ENCODE results near the gene GPD1L.

GPD1L gene

DNA sequence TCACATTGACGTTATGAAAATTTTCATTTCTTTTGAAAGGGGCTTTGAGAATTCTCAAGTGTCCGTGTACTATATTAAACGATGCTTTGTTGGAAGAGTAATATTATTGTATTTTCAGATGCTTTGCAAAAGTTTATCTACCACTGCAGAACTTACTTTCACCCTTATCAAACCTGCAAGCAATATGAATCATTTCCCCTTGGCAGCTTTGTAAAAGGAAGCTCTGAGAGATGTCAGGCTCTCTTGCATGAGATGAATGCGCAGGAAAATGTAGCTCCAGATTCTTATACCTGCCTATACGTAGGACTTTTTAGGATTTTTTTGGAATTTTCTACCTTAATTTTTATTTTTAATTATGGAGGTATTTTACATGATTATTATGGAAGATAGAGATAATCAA, 34.5 kb downstream of the GPD1L start:
- no peak for DNase-seq

DNA sequence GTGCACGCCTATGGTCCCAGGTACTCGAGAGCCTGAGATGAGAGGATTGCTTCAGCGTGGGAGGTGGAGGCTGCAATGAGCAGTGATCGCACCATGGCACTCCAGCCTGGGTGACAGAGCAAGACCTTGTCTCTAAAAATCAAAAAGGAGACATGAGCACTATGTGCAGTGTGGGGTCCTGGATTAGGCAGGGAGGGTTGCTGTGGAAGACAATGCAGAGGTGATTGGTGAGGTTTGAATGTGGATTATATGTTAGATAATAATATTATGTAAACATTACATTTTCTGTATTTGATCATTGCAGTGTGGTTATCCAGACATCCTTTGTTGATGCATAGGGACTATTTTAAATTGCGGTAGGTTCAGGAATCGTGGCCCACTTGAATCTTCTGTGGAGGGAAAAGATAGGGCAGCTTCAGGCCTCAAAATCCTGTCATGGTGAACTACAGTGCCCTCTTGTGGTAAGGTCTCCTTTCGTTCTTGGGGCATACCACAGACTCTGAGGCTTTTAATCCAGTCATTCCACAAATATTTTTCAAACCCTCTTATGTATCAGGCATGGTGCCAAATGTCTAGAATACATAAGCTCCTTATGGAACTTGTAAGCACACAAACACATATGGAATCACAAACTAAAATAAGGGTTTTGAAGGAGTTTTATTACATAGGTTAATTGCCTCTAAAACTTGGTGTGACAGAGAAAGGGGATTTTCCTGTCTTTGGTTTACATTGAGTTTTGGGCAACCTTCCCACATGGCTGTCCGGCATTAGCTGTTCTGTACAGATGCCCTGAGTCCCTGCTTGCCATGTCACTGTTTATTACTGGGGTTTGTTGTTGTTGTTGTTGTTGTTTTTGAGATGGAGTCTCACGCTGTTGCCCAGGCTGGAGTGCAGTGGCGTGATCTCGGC, 37.7 kb downstream of the GPD1L start:
- peak in 1 of 2 donors; percentile 70 for DNase-seq

DNA sequence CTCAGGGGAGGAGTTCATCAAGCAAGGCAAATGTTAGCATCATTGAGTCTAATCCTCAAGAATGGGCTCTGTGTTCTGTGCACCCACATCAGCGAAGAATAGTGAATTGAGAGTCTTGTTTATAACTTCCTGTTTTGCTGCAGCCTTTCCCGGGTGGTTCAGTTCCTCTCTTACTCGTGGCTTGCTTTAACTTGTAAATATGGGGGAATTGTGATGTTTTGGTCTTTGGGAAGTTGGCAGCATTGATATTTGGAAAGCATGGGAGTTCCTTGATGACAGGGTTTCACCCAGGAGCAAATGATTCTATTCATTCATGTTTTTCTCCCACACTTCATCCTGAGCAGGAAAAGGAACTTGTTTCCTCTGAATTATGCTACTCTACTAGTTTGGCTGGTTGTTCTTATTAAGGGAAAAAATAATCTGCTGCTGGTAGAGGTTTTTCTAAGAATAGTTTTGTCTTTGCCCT, 40.4 kb downstream of the GPD1L start:
- DNase-seq = peak; percentile 38 to 72

DNA sequence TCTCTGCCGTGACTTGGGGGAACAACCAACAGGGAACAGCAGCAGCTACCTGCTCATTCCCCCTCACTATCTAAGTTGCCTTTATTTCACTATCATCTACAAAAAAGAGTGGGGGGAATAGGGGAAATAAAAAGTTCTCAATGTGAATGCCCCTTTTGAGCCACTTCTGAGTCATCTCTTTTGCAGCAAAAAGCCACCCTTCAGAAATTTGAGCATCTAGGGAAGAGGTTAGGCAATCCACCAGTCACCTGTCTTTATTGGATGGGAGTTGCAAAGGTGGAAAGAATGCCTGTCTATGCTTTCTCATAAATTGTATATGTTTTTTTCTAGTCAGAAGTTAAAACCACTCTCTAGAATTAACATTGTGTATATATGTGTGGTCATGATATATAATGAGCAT, 41.1 kb downstream of the GPD1L start:
- DNase-seq = no peak

DNA sequence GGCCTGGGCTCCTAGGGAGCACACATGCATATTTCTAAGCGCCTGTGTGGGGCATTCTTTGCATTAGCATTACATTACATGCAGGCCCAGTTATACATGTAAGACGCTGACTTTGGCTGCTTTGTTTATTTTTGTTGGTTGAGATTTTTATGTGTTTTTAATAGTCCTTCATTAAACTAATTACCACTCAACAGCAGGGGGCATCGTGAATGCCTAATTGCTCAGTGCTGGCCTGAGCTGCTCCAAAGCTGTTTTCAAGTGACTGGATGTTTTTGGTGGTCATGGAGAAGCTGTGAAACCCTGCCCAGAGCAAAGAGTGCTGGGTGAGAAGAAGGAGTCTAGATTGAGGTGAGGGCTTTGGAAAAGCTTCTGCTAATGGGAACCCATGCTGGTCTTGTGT, 41.5 kb downstream of the GPD1L start:
- DNase-seq = peak in 1 of 2 donors; percentile 39

DNA sequence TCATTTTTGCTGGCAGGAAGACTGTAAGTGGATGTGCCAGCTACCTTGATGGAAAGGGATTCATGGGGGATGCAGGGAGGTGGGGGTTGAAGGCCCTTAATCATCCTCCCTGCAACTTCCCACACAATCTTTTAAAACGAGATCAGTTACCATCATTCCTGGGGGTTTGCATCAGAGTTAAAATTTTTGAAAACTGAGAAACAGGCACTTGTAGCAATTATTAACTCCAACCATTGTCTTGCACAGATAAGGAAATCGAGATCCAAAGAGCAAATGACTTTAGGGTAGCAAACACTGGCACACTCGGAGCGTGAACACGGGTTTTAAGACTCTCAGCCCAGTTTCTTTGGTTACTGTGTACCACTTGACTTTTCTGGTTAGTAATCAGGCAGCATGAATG, 41.9 kb downstream of the GPD1L start:
- no peak for DNase-seq

DNA sequence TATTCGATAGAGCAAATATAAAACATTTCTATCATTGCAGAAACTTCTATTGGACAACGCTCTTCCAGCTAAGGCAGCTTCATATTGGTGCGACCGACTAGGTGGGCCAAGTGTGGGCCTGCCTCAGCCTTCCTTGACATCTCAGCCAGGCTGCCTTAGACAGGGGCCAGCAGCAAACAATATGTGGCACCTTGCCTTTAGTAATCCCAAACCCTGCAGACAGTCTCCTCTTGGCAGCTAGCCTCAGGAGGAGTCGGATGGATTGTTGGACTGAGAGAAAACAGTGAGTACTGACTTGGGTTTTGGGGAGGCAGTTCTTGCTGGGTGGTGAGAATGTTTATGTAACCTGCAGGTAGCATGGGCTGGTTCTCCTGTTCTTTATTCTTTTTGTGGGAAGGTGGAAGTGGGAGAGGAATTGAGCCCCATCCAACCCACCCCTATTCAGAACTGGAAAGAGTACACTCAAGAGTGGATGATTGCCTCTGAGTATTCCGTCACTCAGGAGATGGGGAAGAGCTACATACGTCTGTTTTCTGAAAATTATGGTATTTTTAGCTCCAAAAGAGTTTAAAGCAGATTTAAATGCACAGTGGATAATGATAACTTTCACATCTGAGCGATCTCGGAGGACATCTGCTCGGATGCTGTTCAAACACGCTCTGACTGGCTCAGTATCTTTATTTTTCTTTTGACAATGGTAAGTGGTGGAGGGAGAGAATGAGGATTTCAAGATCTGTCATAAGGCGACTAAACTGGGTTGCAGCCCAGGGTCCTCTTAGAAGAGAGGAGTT, 47.2 kb downstream of the GPD1L start:
- DNase-seq = no peak

DNA sequence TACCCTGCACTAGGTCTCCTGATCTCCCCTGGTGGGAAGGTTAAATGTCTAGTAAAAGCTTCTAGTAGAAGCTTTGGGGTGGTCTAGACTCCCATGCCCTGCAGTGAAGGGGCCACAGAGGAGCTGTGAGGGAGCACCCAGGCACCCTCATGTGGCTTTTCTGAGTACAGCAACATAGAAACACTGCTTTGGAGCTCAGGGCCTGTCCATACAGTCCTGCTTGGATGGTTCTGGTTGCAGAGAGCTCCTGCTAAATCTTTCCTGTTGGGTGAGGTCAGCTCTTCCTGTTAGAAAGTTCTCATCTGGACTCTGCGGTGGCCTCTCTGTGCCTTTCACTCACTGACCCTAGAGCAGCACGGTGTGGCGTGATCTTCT, 47.8 kb downstream of the GPD1L start:
- no peak for DNase-seq

DNA sequence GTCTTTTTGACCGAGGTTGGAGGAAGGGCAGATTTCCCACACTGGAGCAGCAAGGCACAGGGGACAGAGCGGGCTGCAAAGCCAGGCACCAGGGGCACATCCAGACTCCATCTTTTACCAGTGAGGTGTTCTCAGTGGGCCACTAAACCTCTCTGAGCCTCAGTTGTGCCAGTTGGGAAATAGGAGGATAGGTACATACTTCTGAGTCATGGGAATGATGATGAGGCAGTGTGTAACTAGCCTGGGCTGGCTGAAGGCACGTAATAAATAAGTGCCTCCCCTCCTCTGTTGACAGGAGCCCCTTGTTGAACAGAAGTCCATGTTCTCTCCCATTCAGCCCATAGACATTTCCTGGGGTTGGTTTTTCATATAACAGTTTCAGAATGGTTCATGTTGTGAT, 48.7 kb downstream of the GPD1L start:
- no peak for DNase-seq

DNA sequence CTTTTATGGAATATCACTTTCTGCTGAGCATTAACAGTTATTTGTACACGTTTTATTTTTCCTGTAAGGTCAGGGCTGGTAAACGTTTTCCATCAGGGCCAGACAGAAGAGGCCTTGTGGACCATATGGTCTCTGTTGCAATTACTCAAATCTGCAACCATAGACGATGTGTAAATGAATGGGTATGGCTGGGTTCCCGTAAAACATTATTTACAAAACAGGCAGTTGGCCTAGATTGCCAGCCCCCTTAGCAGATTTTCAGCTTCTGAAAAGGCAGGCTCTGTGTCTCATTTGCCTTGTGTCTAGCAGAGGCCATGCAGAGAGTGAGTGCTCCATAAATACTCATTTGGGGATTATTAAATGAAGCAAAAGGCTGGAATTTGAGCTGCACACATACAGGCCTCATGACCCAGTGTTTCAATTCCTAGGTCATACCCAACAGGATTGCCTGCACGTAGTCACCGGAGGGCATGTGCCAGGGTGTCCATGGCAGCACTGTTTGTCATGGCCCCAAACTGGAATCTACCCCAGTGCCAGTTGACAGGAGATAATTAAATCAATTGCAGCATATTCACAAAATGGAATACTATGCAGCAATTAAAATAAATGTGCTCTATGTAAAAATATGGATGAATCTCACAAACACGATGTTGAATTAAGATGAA, 51.3 kb downstream of the GPD1L start:
- no peak for DNase-seq

DNA sequence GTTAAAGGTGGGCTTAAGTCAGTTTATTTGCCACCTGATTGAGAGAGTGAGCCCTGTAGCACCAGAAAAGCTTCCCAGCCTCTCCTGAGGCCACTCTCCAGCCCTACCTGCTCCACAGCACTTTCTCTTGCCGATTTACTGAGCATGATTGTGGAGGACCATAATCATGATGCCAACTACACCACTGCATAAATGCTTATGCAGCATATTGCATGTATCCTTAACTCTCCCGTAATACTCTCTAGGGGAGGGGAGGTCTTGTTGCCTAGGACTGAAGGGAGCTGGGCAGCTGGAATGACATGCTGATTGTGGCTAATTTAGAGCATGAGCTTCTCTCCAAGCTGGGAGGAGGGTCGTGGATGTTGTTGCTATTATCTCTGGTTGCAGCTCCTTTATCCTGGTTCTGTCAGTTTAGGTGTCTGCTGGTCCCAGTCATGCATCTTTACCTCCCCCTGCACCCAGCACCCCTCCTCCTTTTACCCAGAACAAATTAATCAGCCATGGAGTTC, 54.3 kb downstream of the GPD1L start:
- no peak for DNase-seq

DNA sequence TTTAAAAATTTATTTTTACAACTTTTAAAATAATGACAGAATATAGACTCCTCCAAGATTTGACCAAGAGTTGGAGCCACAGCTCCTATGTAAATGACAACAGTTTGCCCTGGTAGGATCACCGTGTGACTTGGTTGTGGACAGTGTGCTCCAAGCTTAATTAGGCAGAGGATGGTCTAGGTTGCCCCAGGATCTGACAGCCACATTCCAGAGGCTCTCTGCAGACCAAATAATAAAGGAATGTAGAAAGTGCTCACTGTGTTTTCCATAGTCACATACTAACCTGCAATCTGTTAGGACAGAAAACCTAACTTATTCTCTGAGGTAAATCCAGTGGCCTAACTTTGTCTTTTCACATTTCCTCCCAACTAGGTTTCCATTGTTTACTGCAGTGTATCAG, 59.0 kb downstream of the GPD1L start:
- no peak for DNase-seq

DNA sequence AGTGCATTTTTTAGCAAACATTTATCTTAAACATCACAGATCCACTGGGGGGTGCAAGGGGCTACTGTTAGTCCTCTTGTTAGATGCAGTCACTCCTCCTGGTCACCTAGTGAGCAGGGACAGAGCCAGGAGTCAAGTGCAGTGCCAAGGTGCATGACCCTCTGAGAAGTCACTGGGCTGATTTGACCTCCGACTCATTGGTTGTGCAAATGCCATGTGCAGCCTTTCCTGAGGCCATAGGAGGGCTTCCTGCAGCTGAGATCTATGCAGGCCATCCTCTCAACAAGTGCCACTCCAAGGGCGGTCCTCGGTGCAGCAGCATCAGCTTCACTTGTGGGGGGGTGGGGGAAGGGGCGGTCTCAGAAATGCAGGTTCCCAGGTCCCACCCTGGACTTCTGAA, 60.2 kb downstream of the GPD1L start:
- DNase-seq = no peak

DNA sequence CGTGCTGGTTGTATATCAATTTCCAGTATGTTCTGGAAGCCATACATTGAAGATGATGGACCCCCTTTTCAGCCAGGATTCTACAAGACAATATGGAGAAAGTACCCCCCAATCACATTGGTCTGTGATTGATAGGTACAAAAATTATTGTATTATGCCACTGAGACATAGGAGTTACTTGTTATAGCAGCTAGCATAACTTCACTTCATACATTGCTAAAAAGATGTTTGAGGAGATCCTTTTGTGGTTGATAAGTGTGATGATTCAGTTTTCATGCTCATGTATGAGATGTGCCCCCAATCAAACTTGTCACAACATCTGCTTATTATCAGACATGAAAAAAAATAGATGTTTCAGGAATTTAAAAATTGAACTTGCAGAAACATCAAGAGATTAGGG, 66.0 kb downstream of the GPD1L start:
- DNase-seq = no peak

DNA sequence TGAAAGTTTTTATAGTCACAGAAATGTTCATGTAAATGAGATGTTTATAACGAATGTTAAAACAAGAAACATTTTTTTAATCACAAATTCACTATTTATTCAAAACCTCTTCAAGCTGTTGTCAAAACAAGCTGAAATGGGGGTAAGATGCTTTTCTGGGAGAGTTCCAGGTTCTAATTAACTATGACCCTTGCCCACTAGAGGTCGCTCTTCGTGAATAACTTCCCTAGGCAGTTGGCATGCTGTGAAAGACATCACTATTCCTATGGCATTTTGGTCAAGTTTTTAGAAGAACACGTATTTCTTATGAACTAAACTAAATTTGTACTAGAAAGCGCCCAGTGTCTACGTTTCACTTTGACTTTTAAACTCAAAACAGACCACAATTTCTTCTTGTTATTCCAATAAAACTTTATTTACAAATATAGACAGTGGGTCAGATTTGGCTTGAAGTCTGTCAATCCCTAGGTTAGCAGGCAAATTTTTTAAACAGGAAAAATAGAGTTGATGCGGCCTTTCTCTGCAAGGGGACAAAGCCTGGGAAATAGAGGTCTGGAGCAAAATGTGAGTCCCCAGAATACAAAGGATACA, 69.3 kb downstream of the GPD1L start:
- DNase-seq = peak in 1 of 2 donors; percentile 25

DNA sequence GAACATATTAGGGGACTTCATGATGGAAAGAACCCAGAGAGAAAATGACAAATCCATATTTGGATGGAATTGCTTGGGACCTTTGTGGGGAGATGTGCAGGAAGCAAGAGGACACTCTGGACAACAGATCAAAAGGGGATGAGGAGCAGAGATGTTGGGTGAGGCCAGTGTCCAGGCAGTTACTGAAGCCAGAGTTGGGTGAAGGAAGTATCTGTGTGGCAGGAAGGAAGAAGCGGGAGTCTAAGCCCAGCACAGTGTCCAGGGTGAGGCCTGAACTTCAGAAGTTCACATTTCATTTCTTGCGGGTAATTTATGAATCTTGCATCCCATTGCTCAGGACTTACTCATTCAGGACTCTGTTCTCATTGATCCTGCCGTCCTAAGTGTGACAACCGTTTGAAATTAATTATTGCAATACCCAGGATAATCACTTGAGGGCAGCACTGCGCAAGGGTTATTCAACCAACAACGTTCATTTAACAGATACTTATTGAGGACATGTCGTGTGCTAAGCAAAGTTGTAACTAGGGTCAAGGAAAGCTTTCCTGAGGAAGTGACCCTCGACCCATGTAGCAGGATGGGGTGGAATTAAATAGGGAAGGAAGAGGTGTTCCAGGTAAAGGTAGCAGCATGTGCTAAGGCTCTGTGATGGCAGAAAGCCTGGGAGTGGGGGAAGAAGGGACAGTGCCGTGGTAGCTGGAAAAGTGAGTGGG, 70.7 kb downstream of the GPD1L start:
- DNase-seq = no peak

DNA sequence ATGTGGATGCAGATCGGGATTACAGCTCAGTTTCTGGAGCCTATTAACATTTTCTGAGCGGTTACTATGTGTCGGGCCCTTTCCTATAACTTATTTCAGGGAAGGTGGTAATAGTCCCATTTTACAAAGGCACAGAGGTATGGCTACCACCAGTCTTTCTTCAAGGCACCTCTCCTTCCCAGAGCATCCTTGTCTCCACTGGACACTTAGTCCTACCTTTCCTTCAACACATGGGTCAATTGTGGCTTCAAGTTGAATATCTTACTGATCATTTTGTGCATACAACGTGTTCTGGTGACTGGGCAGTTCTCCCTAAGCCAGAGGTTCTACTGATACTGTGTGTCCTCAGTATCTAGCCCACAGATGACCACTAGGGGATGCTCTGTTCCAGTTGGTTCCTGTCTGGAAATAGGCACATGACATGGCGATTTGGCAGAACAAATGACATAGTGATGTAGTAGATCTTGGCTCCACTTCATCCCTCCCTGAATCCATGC, 71.3 kb downstream of the GPD1L start:
- DNase-seq = no peak

DNA sequence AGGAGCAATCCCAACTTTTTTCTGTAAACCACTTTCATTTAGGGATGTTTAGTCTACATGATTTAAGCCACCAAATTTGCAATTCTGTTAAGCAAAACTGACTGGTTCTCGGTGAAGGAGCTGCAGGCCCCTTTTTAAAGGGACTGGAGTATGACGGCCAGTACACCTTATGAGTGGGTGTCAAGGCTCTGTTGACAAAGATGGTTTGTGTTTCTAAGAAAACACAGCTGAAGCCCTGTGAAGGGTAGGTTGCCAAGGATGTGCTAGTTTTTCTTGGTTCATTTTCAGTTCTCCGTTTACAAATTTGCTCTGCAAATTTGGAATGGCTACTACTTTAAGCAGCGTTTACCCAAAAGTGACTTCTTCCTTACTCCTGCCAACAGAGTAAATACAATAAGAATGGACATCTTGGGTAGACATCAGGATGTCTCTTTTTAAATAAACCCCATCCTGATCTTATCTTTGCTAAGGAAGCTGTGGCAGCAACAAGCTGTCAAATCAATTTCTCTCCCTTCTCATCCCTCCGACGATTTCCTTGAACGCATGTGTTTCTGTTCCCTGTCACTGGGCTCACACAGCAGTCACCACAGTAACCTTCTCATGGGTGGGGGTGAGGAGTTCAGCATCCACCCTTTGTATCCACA, 73.8 kb downstream of the GPD1L start:
- DNase-seq = no peak

DNA sequence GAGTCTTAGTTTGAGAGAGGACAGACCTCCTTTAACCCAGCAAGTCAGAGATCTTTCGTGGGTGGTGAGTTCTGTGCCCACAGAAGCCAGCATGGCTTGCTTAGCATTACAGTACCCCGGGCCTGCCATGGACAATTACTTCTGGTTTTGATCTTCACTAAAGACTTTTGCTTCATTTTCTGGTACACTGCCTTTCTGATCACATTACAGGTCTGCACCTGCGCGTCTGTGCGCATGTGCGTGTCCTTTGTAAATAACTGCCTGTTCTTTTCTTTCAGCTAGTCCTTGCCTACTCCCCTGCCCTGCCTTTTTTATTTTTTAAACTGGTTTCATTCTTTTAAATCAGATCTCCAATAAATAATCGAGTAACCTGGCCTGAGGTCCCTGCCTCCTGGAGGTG, 74.9 kb downstream of the GPD1L start:
- DNase-seq = no peak

DNA sequence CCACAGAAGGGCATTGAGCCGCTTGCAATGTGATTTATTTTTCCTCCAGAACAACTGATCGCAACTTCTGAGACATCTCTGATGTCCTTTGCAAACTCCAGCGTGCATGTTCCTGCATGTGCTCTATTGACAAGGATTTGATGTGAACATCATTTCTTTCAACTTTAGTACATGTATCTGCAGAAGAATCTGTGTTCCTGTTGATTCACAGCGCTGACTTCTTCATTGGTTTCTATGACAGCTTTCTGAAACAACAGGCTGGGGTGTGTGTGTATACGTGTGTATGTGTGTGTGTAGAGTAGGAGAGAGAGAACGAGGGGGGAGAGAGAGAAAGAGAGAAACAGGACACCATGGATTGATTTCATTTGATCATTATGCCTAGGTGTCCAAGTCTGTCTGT, 75.4 kb downstream of the GPD1L start:
- no peak for DNase-seq

DNA sequence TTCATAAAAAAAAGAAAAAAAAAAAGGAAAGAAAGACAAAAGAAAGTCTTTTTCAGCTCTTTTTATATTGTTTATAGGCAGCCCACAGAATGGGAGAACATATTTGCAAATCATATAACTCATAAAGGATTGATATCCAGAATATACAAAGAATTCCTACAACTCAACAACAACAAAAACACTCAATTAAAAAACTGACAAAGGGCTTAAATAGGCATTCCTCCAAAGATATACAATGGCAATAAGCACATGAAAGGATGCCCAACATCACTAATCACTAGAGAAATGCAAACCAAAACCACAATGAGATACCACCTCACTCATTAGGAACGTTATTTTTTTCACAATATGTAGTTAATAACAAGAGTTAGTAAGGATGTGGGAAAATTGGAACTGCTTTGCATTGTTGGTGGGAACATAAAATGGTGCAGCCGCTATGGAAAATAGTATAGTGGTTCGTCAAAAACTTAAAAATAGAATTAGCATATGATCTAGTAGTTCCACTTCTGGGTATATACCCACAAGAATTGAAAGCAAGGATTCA, 77.8 kb downstream of the GPD1L start:
- DNase-seq = no peak
